Activated CD4-positive, alpha-beta memory T cell treated with anti-CD3 and anti-CD28 coated beads, Interleukin-2, amount 10 ng/mL, durations not matched to agents 7 days and 5 days (primary cell): ENCODE results near the gene LPAR3. TPM values are rescaled to one million over a fixed set of nuclear protein-coding genes. Genes with fewer than 3 reads are reported as not detected.

Source experiments
- CTCF ChIA-PET: fragments of 350-600 bp; sonication (Branson Sonifier 250); formaldehyde crosslinking; loops from one replicate; lab custom pipeline; 2021; ENCODE audit warnings: antibody characterized with exemption, inconsistent platforms; lab: Charles Lee
- POLR2A ChIA-PET: fragments of 350-600 bp; sonication (Branson Sonifier 250); formaldehyde crosslinking; loops from one replicate; lab custom pipeline; 2021; ENCODE audit warnings: antibody characterized with exemption; lab: Charles Lee
- DNase-seq: peaks from one replicate; pipeline ENCODE4 v3.0.0-alpha.2; 2020
- H3K27ac Mint-ChIP-seq: one replicate; pipeline ENCODE4 v1.8.0; 2021; ENCODE audit warnings: mild to moderate bottlenecking, mixed read lengths
- H3K27me3 Mint-ChIP-seq: one replicate; pipeline ENCODE4 v1.8.0; 2021; ENCODE audit warnings: mixed read lengths
- H3K36me3 Mint-ChIP-seq: one replicate; pipeline ENCODE4 v1.8.0; 2021; ENCODE audit warnings: low read depth, mixed read lengths
- H3K4me1 Mint-ChIP-seq: one replicate; pipeline ENCODE4 v1.8.0; 2021; ENCODE audit warnings: mixed read lengths
- H3K4me3 Mint-ChIP-seq: one replicate; pipeline ENCODE4 v1.8.0; 2021; ENCODE audit warnings: mild to moderate bottlenecking, mixed read lengths
- H3K9me3 Mint-ChIP-seq: one replicate; pipeline ENCODE4 v1.8.0; 2021; ENCODE audit warnings: mixed read lengths
- total RNA-seq, 2 experiments: library from RNA; stranded (reverse); gene quantifications; one replicate each; pipeline ENCODE4 v1.2.3, GENCODE V29; 2021

Gene LPAR3
- total RNA-seq, 2 experiments from 2014 or later: 1.7 to 2.1 TPM

DNA sequence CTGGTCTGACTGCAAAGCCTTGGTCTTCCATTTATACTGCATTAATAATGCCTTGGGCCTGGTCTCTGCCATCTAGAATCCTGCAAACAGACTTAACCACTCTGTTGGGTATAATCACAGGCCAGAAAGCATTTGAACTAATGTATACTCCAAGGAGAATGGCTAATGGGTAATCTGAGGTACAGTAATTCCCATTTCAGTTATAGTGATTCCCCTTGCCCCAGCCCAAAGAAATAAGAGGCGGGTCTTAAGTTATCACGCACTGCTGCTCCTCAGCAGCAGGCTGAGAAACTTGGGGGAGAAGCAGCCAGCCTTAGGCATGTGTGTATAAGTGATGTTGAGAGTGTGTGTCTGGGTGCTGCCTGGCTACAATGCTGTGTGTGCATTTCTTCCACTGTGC, 2.4 kb downstream of the LPAR3 start:
- POLR2A ChIA-PET: no interaction called here
- H3K27ac Mint-ChIP-seq: no peak overlapping the region
- CTCF ChIA-PET: no interaction called here
- no peaks in the 10 kb centered on the region for H3K9me3 Mint-ChIP-seq
- peaks cover 43% of the 10 kb centered on the region for H3K4me1 Mint-ChIP-seq
- no peaks in the 10 kb centered on the region for H3K36me3 Mint-ChIP-seq
- H3K4me3 Mint-ChIP-seq: no peak overlapping the region
- DNase-seq: no peak
- H3K27me3 Mint-ChIP-seq: peaks cover 35% of the 10 kb centered on the region

DNA sequence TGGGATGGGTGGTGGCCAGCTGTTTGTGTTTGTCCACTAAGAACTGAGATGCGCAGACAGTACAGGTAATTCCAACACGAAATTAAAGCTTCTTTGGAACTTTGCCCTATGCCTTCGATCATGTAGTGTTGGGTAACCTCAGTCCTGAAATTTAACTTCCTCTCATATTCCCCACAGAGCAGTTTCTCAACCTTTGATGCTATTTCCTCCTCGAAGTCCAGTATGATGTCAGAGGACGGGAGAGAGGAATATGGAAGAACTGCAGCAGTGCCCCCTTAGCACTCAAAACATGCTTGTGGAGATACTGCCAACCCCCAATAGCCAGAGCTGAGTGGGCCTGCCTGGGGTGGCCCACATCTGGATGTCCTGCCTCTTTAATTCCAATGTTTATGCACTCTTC, 3.6 kb downstream of the LPAR3 start:
- H3K9me3 Mint-ChIP-seq: no peaks in the 10 kb centered on the region
- ChIA-PET CTCF (interaction anchor here (1.1 kb wide), 1 partner anchor 63 kb away, joined by 3 read pairs; no protein-coding TSS in a partner anchor), POLR2A (no interaction called here)
- H3K27ac Mint-ChIP-seq: no peak overlapping the region
- peaks cover 43% of the 10 kb centered on the region for H3K4me1 Mint-ChIP-seq
- H3K36me3 Mint-ChIP-seq: no peaks in the 10 kb centered on the region
- no peak for DNase-seq
- H3K4me3 Mint-ChIP-seq: no peak overlapping the region
- H3K27me3 Mint-ChIP-seq: peaks cover 26% of the 10 kb centered on the region

GRCh38 chr1:84888753-84889152, 4.3 kb downstream of the LPAR3 start:
- H3K9me3 Mint-ChIP-seq: no peaks in the 10 kb centered on the region
- H3K4me1 Mint-ChIP-seq: peaks cover 41% of the 10 kb centered on the region
- peaks cover 21% of the 10 kb centered on the region for H3K27me3 Mint-ChIP-seq
- no peaks in the 10 kb centered on the region for H3K36me3 Mint-ChIP-seq
- H3K4me3 Mint-ChIP-seq: no peak overlapping the region
- peak overlapping the region; percentile 33 for H3K27ac Mint-ChIP-seq
- ChIA-PET CTCF (interaction anchor here (1.0 to 1.1 kb wide), 2 partner anchors 63 to 107 kb away, joined by 3 read pairs; no protein-coding TSS in a partner anchor), POLR2A (no interaction called here)
- peak; percentile 41 for DNase-seq

DNA sequence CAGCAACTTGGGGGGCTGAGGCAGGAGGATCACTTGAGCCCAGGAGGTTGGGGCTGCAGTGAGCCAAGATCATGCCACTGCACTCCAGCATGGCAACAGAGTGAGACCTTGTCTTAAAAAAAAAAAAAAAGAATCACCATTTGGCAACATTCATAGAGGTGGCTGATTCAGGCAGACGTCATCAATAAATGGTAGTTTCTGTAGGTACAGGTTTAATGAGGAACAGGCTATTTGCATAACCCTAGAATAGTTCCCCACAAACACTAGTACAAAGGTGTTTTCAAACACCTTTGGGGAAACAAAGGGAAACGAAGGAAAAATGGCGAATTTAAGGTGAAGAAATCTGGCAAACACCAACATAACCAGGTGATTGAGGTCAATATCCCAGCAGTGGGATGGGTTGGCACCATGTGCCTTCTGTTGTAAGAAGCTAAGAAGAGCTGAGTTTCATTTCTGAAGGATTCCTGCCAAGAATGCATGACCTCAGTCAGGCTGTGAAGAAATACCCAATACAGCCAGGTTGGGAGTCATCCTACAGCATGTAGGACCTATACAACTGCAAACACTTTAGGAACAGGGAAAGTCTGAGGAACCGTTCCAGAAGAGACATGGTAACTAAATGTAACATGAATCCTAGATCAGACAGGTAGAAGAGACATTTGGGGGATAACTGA, 5.6 kb downstream of the LPAR3 start:
- no peak overlapping the region for H3K27ac Mint-ChIP-seq
- H3K36me3 Mint-ChIP-seq: no peaks in the 10 kb centered on the region
- ChIA-PET POLR2A (no interaction called here), CTCF (no interaction called here)
- H3K9me3 Mint-ChIP-seq: no peaks in the 10 kb centered on the region
- no peak for DNase-seq
- H3K27me3 Mint-ChIP-seq: peaks cover 14% of the 10 kb centered on the region
- no peak overlapping the region for H3K4me3 Mint-ChIP-seq
- H3K4me1 Mint-ChIP-seq: peaks cover 34% of the 10 kb centered on the region

DNA sequence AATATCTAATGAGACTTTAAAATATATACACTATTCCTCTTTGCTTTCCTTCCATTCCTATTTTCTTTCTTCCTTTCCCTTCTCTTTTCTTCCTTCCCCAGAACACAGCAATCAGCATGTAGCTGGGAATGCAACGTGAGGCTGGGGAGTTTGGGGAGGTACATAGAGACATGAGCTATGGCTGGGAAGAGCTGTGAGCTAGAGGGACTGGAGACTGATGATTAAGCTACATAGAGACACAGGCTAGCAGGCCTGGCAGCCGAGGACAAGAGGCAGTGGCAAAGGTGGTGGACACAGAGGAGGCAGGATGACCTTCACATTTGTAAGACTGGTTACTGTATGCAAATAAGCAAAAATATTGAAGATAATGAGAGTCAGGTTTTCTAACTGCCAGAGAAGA, 7.5 kb downstream of the LPAR3 start:
- ChIA-PET POLR2A (no interaction called here), CTCF (interaction anchor here (0.9 kb wide), 1 partner anchor 113 kb away, joined by 3 read pairs; no protein-coding TSS in a partner anchor)
- no peak overlapping the region for H3K27ac Mint-ChIP-seq
- H3K27me3 Mint-ChIP-seq: peaks cover 2% of the 10 kb centered on the region
- H3K36me3 Mint-ChIP-seq: no peaks in the 10 kb centered on the region
- DNase-seq: no peak
- H3K4me3 Mint-ChIP-seq: no peak overlapping the region
- H3K9me3 Mint-ChIP-seq: peaks cover 5% of the 10 kb centered on the region
- H3K4me1 Mint-ChIP-seq: peaks cover 28% of the 10 kb centered on the region

GRCh38 chr1:84884671-84885389, 8.2 kb downstream of the LPAR3 start:
- H3K4me3 Mint-ChIP-seq: no peak overlapping the region
- ChIA-PET CTCF (interaction anchor here (0.9 kb wide), 1 partner anchor 112 kb away, joined by 3 read pairs; no protein-coding TSS in a partner anchor), POLR2A (no interaction called here)
- DNase-seq: no peak
- no peak overlapping the region for H3K27ac Mint-ChIP-seq
- peaks cover 2% of the 10 kb centered on the region for H3K27me3 Mint-ChIP-seq
- H3K9me3 Mint-ChIP-seq: peaks cover 5% of the 10 kb centered on the region
- peaks cover 21% of the 10 kb centered on the region for H3K4me1 Mint-ChIP-seq
- no peaks in the 10 kb centered on the region for H3K36me3 Mint-ChIP-seq

DNA sequence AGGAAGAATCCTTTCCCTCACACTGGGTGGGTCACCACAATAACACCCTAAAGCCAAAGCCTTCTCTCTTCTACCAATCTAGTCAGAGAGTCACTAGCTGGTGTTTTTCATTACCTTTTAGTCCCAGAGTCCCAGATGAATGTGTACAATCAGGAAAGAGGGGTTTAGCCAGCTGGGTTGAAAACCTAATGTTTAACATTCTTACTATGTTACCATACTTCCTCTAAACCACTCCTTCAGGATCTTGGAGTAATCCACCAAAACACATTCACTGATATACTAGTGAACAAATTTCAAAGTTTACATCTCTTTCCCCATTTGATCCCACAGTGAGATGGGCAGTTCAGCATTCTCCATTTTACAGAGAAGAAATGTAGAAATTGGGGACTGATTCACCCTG, 9.7 kb downstream of the LPAR3 start:
- Mint-ChIP-seq H3K36me3 (no peaks in the 10 kb centered on the region), H3K27ac (no peak overlapping the region), H3K27me3 (peaks cover 2% of the 10 kb centered on the region), H3K4me3 (no peak overlapping the region), H3K9me3 (peaks cover 5% of the 10 kb centered on the region), H3K4me1 (peaks cover 6% of the 10 kb centered on the region)
- ChIA-PET POLR2A (no interaction called here), CTCF (no interaction called here)
- DNase-seq: no peak

DNA sequence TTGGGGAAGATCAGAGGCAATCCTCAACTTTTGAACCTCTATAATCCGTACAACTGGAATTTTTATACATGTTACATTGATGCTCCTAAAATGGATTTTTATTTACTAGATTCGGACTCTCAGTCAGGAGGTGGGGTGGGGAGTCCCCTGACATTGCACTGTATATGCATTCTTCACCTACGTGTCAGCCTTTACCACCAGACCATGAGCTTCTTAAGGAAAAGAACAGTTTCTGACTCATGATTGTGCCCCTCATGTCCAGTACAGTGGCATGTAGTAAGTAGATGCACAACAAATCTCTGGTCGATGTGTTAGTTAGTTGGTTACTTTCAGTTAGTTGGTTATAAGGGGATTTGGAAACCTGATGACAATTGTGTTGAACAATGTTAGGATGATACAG, 15.4 kb downstream of the LPAR3 start:
- H3K4me1 Mint-ChIP-seq: peaks cover 6% of the 10 kb centered on the region
- peaks cover 5% of the 10 kb centered on the region for H3K9me3 Mint-ChIP-seq
- H3K27me3 Mint-ChIP-seq: peaks cover 14% of the 10 kb centered on the region
- POLR2A ChIA-PET: interaction anchor here (1.6 kb wide), 1 partner anchor 13 kb away, joined by 4 read pairs; no protein-coding TSS in a partner anchor
- DNase-seq: no peak
- H3K4me3 Mint-ChIP-seq: no peak overlapping the region
- CTCF ChIA-PET: no interaction called here
- H3K36me3 Mint-ChIP-seq: no peaks in the 10 kb centered on the region
- H3K27ac Mint-ChIP-seq: no peak overlapping the region

DNA sequence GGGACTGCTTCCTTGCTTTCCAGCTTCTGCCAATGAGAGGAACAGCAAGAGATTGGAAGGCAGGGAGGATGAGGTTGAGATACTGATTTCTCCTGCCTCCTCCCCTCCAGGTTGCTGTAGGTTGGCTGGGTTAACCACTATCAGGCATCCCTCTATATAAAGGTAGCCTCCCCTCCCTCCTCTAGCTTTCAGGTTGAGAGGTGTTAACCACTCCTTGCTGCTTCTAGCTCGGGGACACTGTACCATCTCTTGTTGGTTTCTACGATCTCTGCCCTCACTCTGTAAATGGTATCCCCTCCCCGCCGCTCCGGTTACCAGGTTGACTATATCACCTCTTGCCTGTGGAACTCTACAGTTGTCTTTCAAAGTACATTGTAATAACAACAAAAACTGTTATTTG, 16.7 kb downstream of the LPAR3 start:
- CTCF ChIA-PET: no interaction called here
- H3K36me3 Mint-ChIP-seq: no peaks in the 10 kb centered on the region
- peaks cover 6% of the 10 kb centered on the region for H3K4me1 Mint-ChIP-seq
- H3K27ac Mint-ChIP-seq: no peak overlapping the region
- no peaks in the 10 kb centered on the region for H3K9me3 Mint-ChIP-seq
- no peak overlapping the region for H3K4me3 Mint-ChIP-seq
- H3K27me3 Mint-ChIP-seq: peaks cover 24% of the 10 kb centered on the region
- POLR2A ChIA-PET: interaction anchor here (1.6 kb wide), 1 partner anchor 11 kb away, joined by 4 read pairs; no protein-coding TSS in a partner anchor
- no peak for DNase-seq

GRCh38 chr1:84873366-84873765, 19.6 kb downstream of the LPAR3 start:
- no peak overlapping the region for H3K4me3 Mint-ChIP-seq
- no peak for DNase-seq
- no peaks in the 10 kb centered on the region for H3K36me3 Mint-ChIP-seq
- H3K27ac Mint-ChIP-seq: no peak overlapping the region
- CTCF ChIA-PET: no interaction called here
- H3K27me3 Mint-ChIP-seq: peaks cover 36% of the 10 kb centered on the region
- POLR2A ChIA-PET: no interaction called here
- no peaks in the 10 kb centered on the region for H3K9me3 Mint-ChIP-seq
- H3K4me1 Mint-ChIP-seq: peaks cover 6% of the 10 kb centered on the region

GRCh38 chr1:84872696-84873355, 20.2 kb downstream of the LPAR3 start:
- CTCF ChIA-PET: interaction anchor here (0.7 kb wide), 1 partner anchor 91 kb away, joined by 3 read pairs; no protein-coding TSS in a partner anchor
- Mint-ChIP-seq H3K27ac (no peak overlapping the region), H3K27me3 (peaks cover 36% of the 10 kb centered on the region), H3K9me3 (no peaks in the 10 kb centered on the region), H3K4me1 (peaks cover 6% of the 10 kb centered on the region), H3K36me3 (no peaks in the 10 kb centered on the region), H3K4me3 (no peak overlapping the region)
- no peak for DNase-seq
- POLR2A ChIA-PET: no interaction called here

DNA sequence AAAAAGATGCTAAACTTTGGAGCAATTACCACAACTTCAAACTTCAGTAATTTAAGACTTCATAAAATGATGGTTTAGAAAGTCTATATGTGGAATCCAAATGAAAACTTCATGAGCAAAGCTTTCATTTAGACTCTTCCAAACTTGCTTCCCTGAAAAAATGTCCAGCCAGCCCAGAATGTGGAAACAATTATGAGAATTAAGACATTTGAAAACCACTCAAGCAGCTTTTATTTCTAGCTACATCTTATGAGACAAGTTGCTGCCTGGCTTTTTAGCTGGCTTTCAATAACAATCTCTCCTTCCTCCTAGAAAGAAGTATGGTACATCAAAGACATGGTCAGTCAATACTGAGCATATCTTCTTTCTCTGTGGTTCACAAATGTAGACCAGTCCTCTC, 21.8 kb downstream of the LPAR3 start:
- Mint-ChIP-seq H3K27me3 (peaks cover 33% of the 10 kb centered on the region), H3K36me3 (no peaks in the 10 kb centered on the region), H3K9me3 (no peaks in the 10 kb centered on the region), H3K27ac (no peak overlapping the region), H3K4me3 (no peak overlapping the region), H3K4me1 (peaks cover 2% of the 10 kb centered on the region)
- ChIA-PET CTCF (no interaction called here), POLR2A (no interaction called here)
- no peak for DNase-seq

DNA sequence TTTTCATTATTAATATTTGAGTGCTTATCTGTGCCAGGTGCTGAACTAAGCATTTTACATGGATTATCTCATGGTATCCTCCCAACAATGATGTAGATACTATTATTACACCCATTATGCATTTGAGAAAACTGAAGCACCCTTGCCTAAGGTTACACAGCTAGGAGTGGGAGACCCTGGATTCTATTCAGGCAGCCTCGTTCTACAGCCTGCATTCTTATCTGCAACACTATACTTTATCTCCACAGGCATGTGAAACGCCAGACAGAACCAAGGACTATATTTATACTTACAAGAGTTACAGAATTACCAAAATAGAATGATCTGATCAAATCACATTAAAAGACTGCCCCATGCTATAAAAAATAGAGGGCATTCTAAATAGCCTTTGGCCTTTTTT, 22.4 kb downstream of the LPAR3 start:
- H3K9me3 Mint-ChIP-seq: no peaks in the 10 kb centered on the region
- ChIA-PET POLR2A (no interaction called here), CTCF (no interaction called here)

More for the DNA sequence above, 22.4 kb downstream of the LPAR3 start:
- Mint-ChIP-seq H3K27me3 (peaks cover 31% of the 10 kb centered on the region), H3K4me1 (no peaks in the 10 kb centered on the region), H3K27ac (no peak overlapping the region), H3K4me3 (no peak overlapping the region), H3K36me3 (no peaks in the 10 kb centered on the region)
- no peak for DNase-seq
